Amygdala (tissue), 56 donors: ENCODE data around the gene STAT5A.
"Not testable (repeated sequence)": the region's sequence is repeated elsewhere in the genome, so short reads cannot be mapped to it uniquely, and the experiment has no call there.

Experiments
- DNase-seq, 56 donors: peaks; one replicate each; lab custom pipeline; 2025; lab: John Stamatoyannopoulos, UW

Gene STAT5A

GRCh38 chr17:42354956-42355843, 66.9 kb downstream of the STAT5A start:
- no peak for DNase-seq

GRCh38 chr17:42358434-42358833, 70.1 kb downstream of the STAT5A start:
- DNase-seq, result no peak

- no peak for DNase-seq
Observed at GRCh38 chr17:42359133-42359532, 70.8 kb downstream of the STAT5A start.

- DNase-seq, result not testable (repeated sequence)
Observed at GRCh38 chr17:42360388-42360787, 72.1 kb downstream of the STAT5A start.
